KMS-11 (cell line): ENCODE measurements around the gene GNB1.

Experiments used
- H2AFZ ChIP-seq: fragments of 200-600 bp; sonication (generic); 2 replicates; pipeline ENCODE4 v1.6.1; 2016; ENCODE audit warnings: antibody characterized with exemption, mixed run types, low read depth
- H3K27ac ChIP-seq: fragments of 200-600 bp; sonication (generic); 2 replicates; pipeline ENCODE4 v1.6.1; 2016; ENCODE audit warnings: mild to moderate bottlenecking, mixed run types
- H3K27me3 ChIP-seq: fragments of 200-600 bp; sonication (generic); 2 replicates; pipeline ENCODE4 v1.6.1; 2017; ENCODE audit warnings: mild to moderate bottlenecking, low read depth, mixed run types, moderate library complexity; ENCODE audit not compliant: insufficient read depth
- H3K36me3 ChIP-seq: fragments of 200-600 bp; sonication (generic); 2 replicates; pipeline ENCODE4 v1.6.1; 2017; ENCODE audit warnings: mild to moderate bottlenecking, mixed run types; ENCODE audit not compliant: insufficient read depth
- H3K4me1 ChIP-seq: fragments of 200-600 bp; sonication (generic); 2 replicates; pipeline ENCODE4 v1.6.1; 2016; ENCODE audit warnings: mild to moderate bottlenecking, low read depth, mixed run types; ENCODE audit not compliant: poor library complexity, severe bottlenecking
- H3K4me2 ChIP-seq: fragments of 200-600 bp; sonication (generic); 2 replicates; pipeline ENCODE4 v1.7.0; 2016; ENCODE audit warnings: mild to moderate bottlenecking, mixed run types
- H3K4me3 ChIP-seq: fragments of 200-600 bp; sonication (generic); IDR thresholded peaks from 2 replicates; pipeline ENCODE4 v1.6.1; 2017; ENCODE audit warnings: low read depth, low read length, mixed read lengths; ENCODE audit not compliant: insufficient read depth
- H3K79me2 ChIP-seq: fragments of 200-600 bp; sonication (generic); 2 replicates; pipeline ENCODE4 v1.6.1; 2016; ENCODE audit warnings: low read depth, mixed run types; ENCODE audit not compliant: insufficient read depth
- H3K9ac ChIP-seq: fragments of 200-600 bp; sonication (generic); 2 replicates; pipeline ENCODE4 v1.6.1; 2016; ENCODE audit warnings: mild to moderate bottlenecking, mixed run types
- H4K20me1 ChIP-seq: fragments of 200-600 bp; sonication (generic); 2 replicates; pipeline ENCODE4 v1.6.1; 2016; ENCODE audit warnings: mild to moderate bottlenecking, mixed run types; ENCODE audit not compliant: insufficient read depth
- CTCF ChIP-seq: fragments of 200-600 bp; sonication (generic); conservative IDR thresholded peaks from 2 replicates; pipeline ENCODE4 v1.6.1; 2017; ENCODE audit warnings: low read depth, mild to moderate bottlenecking, antibody characterized with exemption, low read length, moderate library complexity, mixed read lengths

GNB1 gene

DNA sequence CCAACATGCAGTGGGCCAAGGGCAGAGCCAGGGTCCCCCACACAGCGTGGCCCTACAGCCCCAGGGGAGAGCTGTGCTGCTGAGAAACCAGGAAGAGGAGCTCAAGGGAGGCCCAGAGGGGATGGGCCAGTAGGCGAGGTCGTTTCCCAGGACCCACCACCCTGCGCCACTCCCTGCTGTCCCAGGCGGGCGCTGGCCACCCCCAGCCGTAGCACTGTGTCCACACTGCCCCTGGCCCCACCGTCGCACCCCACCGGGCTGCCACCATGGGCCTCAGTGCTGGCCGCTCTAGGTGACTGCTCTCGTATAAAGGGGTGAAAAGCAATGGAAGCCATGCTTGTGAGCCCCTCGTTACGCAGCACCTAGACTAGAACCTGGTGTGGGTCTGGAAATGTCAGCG, 135.0 kb downstream of the GNB1 start:
- Histone ChIP-seq H3K4me3 (no peak overlapping the region), H3K36me3 (peaks cover 6% of the 10 kb centered on the region; the same call in 1 of the 2 replicates), H3K9ac (no peak overlapping the region), H3K4me2 (no peak overlapping the region), H2AFZ (no peak overlapping the region), H3K27ac (no peak overlapping the region), H3K27me3 (no peaks in the 10 kb centered on the region), H4K20me1 (no peaks in the 10 kb centered on the region), H3K4me1 (no peaks in the 10 kb centered on the region), H3K79me2 (peaks cover 14% of the 10 kb centered on the region; the same call in 1 of the 2 replicates)
- no peak for TF ChIP-seq CTCF

DNA sequence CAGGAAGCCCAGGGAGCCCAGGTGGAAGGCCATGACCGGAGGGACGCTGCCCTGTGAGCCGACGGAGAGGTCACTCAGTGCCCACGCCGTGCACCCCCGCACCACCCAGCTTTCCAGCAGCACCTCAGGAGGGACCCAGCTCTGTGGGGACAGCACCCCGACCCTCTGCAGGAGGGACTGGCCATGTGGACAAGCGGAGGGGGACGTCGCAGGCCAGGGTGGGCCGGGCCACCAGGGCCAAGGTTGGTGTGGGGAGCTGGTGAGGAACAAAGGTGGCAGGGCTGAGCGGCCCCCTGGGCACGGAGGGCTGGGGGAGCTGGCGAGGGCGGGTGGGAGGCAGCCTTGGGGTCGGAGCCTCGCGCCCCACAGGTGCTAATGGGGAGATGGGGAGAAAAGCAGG, 135.5 kb downstream of the GNB1 start:
- Histone ChIP-seq H3K4me1 (no peaks in the 10 kb centered on the region), H3K27me3 (no peaks in the 10 kb centered on the region), H3K4me2 (no peak overlapping the region), H3K4me3 (no peak overlapping the region), H2AFZ (no peak overlapping the region), H3K36me3 (peaks cover 6% of the 10 kb centered on the region; the same call in 1 of the 2 replicates), H3K27ac (no peak overlapping the region), H4K20me1 (no peaks in the 10 kb centered on the region), H3K79me2 (peaks cover 11% of the 10 kb centered on the region; the same call in 1 of the 2 replicates), H3K9ac (no peak overlapping the region)
- no peak for TF ChIP-seq CTCF

DNA sequence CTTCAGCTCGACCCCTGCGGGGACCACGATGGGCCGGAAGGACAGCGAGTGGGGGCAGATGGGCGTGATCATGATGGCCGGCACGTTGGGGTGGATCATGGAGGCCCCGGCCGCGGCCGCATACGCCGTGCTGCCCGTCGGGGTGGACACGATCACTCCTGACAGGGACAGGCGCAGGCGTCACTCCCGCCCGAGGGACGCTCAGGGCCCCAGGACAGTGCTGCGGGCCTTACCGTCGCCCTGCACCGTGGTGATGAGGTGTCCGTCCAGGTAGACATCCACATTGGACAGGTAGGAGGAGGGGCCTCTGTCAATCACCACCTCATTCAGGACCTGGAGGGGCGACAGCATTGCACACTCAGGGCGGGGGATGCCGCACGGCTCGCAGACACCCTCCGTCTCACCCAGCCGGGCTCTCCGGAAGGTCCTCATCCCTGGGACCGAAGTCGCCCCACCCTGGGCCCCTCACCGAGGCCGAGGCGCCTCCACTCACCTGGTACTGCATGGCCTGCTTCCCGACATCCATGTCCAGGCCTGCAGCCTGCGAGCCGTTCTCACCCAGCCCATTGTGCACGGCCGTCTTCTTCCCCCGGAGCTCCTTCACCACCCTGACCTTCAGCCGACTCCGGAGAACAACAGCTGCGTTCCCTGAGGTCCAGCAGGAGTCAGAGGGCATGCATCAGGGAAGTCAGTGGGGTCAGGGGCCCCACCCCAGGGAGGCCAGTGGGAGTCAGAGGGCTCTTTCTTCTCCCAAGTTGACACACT, 136.7 kb downstream of the GNB1 start:
- Histone ChIP-seq H3K4me1 (no peaks in the 10 kb centered on the region), H3K4me2 (no peak overlapping the region), H3K27me3 (no peaks in the 10 kb centered on the region), H3K79me2 (no peaks in the 10 kb centered on the region; the same call in 1 of the 2 replicates), H3K27ac (no peak overlapping the region), H4K20me1 (no peaks in the 10 kb centered on the region), H2AFZ (no peak overlapping the region), H3K36me3 (peaks cover 6% of the 10 kb centered on the region; the same call in 1 of the 2 replicates), H3K9ac (no peak overlapping the region), H3K4me3 (no peak overlapping the region)
- TF ChIP-seq CTCF = no peak

DNA sequence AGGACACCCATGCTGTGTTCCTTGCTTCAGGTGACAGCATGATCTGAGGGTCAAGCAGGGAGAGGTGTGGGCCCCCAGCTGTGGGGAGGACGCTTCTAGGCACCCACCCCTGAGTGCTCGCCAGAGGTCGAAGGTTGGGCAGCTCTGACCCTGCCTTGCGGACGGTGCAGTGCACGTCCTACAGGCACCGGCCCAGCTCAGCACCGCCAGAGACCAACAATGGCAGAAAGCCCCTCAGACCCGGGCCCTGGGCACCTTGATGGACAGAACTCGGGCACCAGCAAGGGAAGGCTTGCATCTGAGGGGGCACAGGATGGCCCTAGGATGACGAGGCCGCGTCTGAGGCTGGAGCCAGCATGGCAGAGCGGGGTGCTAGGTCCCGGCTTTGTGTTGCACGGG, 137.3 kb downstream of the GNB1 start:
- Histone ChIP-seq H4K20me1 (no peaks in the 10 kb centered on the region), H3K4me2 (no peak overlapping the region), H3K4me1 (no peaks in the 10 kb centered on the region), H3K9ac (no peak overlapping the region), H3K79me2 (no peaks in the 10 kb centered on the region; the same call in 1 of the 2 replicates), H3K27ac (no peak overlapping the region), H3K4me3 (no peak overlapping the region), H3K27me3 (no peaks in the 10 kb centered on the region), H3K36me3 (peaks cover 6% of the 10 kb centered on the region; the same call in 1 of the 2 replicates), H2AFZ (no peak overlapping the region)
- TF ChIP-seq CTCF = no peak
